Smooth muscle cell of the brain vasculature (primary cell): Measurements from ENCODE around the gene RAP1GAP.

ENCODE experiments used
- DNase-seq: peaks from one replicate; pipeline ENCODE4 v3.0.0-alpha.2; 2012; ENCODE audit warnings: low read depth, low spot score

Gene RAP1GAP

DNA sequence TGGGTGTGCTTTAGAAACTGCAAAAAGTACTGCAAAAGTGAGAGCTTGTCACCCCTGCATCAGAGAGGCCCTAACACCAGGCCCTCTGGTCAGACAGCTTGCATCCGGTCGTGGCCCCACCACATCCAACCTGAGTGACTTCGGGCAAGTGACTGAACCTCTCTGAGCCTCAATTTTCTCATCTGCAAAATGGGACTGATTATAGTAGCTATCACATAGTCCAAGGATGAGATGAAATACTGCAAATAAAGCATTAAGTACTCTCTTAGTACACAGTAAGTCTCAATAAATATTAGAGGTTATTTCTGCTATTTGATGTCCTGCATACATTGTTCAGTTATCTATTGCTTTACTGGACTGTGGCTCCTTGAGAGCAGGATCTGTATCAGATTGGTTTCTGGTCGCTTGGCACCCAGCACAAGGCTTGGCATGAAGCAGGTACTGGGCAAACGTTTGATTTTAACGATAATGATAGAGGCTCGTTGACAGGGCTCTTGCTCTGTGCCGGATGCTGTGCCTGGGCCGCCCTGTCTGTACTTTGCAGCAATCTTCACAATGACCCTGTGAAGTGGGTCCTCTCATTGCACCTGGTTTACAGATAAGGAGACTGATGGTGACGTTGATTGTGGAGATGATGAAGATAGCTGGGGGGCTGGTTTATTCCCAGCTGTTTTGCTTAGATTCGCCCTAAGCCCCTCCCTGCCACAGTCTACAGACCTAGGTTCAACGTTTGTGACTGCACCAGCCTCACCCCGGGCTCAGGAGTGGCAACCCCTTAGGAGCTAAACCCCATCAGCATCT lies 43.6 kb downstream of the RAP1GAP start:
- no peak for DNase-seq

DNA sequence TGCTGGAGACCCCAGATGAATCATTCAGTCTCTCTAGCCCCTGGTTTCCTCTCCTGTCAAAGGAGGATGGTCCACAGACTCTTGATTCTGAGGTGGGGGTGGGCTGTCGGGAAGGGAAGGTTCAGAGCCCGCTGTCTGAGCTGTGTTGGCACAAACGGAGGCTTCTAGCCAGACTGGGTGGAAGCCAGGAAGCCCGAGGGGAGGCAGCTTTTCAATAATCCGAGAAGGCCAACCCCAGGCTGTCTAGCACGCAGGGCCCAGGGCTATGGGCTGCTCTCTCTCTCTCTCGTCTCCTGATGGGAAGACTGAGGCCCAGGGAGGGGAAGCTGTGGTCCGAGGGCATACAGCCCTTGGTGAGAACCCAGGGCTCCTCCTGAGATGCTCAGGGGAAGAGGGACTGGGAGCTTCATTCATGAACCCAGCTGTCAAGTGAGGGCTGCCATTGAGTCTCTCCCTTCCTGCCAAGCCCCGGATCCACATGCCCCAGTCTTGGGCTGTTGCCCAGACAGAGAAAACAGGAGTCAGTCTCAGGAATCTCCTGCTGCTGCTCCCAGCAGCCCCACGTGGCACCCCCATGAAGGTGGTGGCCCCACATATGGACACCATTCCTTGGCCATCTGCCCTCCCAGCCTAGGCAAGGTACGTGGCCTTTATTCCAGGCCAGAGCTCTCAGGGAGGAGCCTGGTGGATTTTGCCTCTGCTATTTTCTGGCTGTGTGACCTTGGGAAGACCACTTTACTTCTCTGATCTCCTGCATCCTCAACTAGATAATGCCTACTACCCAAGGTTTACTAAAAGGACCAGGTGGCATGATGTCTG lies 44.4 kb downstream of the RAP1GAP start:
- no peak for DNase-seq

DNA sequence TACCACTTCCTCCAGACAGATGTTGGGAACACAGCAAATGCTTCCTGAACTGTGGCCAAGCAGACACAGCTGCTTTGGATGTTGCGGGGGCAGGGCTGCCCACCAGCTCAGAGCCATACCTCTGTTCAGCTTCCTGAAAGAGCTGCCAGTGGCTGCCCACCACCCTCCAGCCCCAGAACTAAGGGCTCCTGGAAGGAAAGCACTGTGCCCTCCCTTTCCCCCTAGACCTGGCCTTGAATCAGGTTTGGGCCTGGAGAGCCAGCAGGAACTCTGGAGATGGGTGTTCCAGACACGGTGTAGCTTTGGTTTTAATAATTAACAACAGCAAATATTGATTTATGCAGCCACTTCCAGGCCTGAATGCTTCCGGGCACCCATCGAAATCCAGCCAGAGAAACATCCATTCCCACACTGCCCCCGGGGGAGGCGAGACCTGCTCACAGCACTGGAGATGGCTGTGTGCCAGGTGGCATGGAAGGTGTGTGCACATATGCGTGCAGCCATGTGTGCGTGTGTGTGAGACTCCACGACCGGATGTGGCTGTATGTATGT lies 45.7 kb downstream of the RAP1GAP start:
- no peak for DNase-seq

DNA sequence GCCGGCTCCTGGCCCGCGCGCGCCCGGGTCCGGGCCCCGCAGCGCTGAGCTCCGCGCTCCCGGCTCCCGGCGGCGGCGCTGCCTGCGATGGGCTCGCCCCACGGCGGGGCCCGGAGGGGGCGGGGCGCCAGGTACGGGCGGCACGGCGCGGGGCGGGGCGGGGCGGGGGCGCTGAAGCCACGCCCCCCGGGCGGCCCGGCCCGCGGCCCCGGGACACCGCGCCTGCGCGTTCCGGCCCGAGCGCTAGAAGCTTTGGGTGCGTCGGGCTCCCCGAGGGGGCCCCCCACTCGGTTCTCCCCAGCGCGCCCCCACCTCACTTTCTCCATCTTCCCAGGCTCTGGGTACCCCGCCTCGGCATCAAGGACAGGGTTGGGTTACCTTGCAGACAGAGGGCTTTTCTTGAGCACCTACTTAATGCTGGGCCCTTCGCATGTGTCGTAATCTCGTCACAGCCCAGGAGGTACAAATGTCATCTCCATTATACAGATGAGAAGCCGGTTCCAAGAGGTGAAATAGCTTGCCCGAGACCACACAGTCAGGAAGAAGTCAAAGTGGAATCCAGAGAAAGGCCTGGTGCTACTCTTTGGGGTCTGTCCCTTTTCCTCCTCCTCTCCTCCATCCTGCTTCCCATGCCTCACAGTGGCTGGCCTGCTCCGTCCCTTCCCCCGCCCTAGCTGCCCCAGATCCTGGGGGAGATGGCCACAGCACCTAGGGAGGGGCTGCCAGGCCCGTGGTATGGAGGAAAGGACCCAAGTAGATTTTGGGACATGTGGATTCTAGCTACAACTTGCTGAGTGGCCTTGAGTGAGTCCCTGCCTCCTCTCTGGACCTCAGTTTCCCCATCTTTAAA lies 46.5 kb downstream of the RAP1GAP start:
- no peak for DNase-seq

DNA sequence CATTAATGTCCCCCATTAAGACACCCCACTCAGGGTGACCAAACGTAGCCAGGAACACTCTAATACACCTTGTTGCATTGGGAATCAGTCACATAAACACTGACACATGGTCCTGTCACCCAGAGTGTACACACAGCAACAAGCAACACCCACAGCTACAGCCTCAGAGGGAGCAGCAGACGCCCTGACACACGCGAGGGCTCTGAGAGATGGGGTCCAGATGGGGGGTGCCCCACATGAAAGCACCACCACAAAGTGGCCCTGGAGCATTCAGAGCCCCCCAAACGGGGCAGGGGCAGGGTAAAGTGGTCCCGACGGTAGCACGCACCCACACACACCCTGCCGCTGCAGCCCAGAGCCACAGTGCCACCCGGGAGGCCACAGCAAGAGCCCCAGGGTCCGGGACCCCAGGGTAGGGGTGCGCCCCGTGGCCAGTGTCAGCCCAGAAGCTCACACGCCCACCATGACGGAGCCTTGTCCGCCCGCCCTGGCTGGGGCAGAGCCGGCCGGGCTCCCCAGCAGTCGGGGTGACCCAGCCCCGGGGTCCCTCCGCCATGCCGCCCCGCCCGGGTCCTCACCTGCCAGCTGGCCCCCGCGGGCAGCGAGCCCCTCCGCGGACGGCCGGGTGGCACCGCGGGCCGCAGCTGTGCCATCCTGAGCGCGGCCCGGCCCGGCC lies 47.3 kb downstream of the RAP1GAP start:
- no peak for DNase-seq

DNA sequence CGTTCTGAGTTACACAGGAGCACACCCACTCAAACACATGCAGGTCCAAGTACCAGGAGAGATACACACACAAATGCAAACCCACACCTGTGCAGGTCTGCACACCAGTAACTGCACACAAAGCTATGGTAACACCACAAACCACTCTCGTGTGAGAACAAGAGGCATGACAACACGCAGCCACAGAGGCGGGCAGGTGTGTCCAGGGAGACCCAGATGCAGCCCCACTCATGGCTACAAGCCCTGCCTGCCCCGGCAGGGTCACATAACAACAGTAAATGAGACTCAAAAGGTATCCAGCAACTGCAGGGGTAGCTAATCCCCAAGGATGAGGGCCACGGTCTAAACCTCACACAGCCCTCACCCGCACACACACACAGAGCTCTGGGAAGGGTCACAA lies 48.1 kb downstream of the RAP1GAP start:
- no peak for DNase-seq

DNA sequence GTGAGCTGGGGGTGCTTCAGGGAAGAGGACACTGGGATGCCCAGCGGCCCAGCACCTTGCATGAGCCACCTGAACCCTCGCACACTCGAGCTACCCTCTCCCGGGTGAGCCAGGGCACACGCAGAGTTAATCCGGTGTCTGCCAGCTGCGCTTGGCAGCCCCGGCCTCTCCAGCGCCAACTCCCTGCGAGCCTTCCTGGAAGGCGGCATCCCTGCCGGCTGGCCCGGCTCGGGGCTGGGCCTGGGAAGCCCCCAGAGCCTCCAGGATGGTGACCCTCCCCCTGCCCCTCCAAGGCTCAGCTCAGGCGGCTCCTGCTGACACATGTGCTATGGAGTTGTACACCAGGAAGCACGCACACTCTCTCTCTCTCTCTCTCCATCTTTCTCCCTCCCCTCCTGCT lies 48.7 kb downstream of the RAP1GAP start:
- DNase-seq, result no peak

DNA sequence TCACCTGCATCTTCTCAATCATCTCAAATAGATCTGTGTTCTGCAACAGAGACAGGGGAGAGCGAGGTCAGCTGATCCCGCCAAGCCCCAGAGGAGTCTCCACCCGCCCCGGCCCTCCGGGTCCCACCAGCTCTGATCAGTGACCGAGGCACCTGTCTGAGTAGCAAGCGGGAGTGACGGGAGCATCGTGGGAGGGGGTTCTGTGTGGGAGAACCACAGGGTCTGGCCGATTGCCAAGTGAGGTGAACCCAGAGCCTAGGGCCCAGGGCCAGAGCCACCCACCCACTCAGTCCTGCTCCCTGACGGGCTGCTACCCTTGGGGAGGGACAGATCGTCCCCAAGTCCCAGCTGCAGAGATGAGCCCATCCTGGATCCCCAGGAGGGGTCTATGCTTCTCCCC lies 49.1 kb downstream of the RAP1GAP start:
- no peak for DNase-seq

DNA sequence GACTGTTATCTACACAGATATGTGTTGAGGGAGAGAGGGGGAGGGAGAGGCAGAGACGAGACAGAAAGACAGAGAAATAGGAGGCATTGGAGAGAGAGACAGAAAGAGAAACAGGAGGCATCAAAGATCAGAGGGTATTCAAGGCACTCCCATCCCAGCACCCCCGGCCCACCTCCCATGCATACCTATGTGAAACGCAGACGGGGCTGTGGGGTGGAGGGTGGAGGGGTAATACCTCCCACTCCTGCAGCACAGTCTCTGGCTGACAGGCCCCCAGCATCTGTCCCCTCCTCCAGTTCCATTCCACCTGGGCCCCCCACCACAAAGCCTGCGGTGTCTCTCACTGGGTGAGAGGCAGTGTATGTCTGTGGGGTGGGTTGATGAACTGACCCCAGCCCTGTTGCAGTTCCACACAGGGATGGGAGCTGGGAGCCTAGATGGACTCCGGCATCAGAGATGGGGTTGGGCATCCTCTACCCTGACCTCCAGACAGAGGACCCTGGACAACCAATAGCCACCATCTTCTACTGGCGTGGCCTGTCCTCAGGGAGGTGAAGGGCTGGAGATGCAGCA lies 49.7 kb downstream of the RAP1GAP start:
- DNase-seq, result no peak

DNA sequence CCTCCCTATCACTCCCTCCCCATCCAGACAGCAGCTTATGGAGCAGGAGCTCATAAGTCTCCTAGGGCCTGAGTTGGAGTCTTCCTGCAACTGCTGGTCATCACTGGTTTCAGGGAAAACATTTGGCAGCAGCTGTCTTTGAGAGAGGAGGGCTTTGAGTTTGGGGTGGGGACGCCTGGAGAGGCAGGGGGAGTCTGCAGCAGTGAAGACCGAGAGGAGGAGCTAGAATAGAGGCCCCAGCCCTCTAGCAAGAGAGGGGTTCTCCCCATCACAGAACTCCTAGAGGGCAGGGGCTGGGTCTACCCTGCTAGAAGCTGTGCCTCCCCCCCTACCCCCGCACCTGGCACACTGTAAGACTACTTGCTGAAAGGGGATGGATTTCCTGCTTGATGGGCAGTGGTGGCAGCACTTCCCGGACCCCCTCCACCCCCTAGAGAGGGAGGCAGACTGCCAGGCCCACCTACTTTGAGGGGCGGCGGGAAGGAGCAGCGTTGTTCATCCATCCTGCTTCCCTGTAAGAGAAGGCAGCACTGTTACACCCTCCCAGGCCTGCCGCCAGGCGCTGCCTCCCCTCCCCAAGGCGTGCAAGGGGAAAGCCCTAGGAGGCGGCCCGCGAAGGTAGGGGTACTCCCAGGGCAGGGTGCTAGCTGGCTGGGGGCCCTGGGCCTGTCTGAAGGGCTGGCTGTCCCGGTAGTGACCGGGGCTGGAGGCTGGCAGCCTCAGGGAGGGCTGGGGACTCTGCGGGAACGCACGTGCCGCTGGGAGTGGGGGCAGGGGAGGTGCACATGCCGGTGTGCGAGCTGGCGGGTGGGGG lies 50.4 kb downstream of the RAP1GAP start:
- no peak for DNase-seq

DNA sequence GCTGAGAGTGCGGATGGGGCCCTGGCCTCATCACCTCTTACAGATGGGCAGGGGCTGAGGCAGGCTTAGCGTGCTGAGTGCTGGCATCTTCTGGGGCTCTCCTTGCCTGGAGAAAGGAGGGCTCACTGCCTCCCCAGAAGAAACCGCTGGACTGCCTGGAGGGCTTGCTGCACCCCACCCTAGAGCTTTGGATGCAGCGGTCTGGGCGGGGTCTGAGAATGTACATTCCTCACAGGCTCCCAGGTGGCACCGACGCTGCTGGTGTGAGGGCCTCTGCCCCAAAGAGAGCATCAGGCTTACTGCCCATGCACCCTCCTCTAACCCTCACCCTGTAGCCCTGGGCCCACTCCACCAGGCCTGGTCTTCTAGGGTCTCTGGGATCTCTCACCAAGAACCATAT lies 51.1 kb downstream of the RAP1GAP start:
- DNase-seq, result no peak

DNA sequence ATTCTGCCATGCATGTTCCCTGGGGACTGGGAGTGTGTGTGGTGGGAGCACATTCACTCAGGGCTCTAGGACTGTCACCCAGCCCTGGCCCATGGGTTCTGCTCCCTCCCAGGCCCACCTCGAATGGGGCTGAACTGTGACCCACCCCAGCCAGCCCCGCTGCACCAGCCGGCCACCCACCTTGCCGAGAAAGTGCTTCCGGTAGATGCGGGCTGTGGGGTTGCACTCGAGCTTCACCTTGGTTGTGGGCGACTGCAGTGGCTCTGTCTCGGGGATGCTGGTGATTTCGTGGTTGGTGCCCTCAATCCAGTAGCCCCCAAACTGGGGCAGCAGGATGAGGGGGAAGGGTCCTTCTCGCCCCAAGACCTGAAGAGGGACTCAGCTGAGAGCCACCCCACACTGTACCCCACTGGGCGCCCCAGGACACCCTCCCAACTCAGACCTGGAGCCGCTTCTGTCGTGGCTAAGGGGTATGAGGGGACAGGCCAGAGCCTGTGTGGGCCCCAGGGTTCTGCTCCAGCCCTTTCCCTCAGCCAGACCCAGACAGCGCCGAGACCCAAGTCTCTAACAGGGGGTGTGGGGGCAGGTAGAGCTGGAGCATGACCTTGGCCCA lies 51.9 kb downstream of the RAP1GAP start:
- DNase-seq, result no peak

DNA sequence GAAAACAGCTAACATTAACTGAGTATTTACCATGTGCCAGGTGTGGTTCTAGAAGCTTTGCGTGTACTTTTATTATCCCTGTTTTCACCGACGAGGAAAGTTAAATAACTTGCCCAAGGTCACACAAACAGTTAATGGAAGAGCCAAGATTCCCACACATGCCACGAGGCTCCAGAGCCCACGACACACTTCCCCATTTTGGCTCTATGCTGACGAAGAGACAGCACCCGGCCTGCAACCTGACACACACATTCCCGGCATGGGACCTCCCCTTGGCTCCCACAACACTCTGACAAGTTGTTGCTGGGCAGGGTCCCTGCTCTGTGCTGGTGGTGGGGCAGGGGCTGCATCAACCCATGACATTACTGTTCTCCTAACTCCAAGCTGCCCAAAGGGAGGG lies 52.8 kb downstream of the RAP1GAP start:
- no peak for DNase-seq

DNA sequence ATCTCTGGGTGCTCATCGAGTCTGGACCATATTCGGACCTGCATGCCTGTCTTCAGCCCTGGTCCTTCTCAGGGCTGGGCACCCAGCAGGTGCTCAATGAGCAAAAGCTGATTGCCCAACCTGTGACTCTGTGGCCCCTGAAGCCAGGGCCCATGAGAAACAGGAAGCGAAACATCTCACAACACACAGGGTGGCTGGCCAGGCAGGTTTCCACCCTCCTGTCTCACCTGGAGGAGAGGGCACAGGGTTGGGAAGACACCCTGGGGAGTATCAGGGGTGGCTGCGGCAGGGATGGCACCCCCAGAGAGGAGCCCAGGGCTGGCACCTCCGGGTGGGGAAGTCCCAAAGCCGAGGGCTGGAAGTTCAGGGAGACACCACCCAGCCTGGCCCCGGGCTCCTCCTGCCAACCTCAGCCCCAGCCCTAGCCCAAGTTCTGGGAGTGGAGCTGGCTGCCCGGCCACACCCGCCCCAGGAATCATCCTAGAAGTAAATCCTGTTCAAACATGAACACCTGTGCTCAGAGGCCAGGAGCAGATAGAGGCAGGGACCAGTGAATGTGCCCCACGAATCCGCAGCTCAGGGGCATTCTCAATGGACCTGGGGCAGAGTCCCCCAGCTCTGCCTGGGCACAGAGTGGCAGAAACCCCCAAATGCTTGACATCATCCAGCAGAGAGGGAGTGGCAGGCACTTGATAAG lies 54.6 kb downstream of the RAP1GAP start:
- no peak for DNase-seq

DNA sequence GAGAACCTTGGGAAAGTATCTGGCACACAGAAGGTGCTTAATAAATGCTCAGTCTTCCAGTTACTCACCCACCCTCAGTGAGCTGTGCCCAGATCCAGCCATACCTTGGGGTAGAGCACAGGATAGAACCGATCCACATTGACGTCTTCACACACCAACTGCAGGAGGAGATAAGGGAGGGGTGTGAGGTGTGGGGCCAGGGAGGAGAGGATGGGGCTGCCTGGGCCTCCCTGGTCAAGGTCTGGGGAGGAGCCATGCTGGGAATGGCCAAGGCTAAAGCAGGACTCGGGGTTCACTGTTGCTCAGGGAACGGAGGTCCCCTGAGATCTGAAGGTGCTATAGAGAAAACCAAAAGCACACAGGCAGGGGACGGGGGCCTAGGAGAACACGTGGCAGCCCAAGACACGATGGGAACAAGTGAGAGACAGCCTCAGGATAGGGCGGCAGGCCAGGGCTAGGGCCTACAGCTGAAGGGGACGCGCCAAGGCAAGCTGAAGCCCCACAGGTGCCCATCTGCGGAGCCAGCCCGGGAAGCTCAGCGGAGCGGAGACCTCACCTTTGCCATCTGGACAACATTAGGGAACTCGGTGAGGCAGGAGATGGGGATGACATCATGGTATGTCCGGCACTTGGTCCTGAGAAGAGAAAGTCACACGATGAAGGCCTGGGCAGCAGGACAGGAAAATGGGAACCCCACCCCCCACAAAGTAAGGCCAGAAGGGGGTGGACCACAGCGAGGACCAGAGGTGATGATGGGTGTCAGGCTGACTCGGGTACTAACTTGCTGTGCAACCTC lies 55.9 kb downstream of the RAP1GAP start:
- DNase-seq, result no peak

DNA sequence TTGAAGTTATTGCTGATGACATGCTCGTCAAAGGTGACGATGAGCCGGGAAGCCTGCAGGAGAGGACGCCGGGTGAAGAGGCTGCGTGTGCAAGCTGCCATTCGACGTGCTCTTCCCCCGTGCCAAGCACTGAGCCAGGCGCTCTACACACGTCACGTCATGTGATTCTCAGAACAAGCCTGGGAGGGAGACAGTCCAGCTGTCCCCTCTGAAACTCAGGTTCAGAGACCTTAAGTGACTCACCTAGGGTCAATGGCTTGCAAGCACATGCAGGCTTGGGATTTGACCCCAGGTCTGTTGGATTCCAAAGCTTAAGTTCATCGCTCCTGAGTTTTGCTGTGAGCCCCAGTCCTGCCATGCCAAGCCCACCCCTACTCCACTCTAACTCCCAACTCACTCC lies 57.1 kb downstream of the RAP1GAP start:
- DNase-seq, result no peak

DNA sequence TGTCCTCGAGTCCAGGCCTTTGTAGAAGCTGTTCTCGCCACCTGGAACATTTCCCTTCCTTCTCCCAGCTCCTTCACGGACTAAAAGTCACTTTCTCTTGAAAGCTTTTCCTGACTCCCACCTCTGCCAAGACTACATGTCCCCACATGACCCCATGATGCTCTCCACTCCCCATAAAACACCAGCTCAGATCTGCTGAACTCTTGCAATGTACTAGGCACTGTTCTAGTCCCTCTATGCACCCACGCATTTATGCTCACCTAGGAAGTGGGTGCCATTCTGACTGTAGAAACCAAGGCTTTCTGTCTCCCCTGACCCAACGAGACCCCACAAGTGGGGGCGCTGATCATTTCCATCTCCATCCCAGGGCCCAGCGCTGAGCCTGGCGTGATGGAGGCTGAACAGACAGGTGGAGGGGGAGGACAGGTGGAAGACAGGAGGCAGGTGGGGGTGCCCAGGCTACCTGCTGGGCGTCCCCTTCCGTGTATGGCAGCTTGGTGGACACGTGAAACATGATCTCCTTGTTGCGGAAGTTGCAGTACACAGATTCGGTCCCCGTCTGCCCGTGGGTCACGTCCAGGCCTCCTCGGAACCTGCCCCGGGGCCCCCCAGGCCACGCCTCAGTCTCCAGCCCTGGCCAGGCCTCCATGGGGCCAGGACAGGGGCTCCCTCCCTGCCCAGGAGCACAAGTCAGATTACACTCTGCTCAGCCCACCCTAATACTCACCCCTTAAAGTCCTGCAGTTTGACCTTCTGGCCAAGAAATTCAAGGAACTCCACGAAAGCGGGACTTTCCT lies 58.0 kb downstream of the RAP1GAP start:
- DNase-seq, result no peak
